Colon (tissue), 2 donors: ENCODE results near the gene FDPS.

Experiments used
- FAIRE-seq: peaks from 2 replicates; lab custom pipeline; 2012; peaks lifted over from hg19 to GRCh38; lab: Jason Lieb, UNC
- donor health status: control.
- donor health status: control.

Gene FDPS

GRCh38 chr1:155308493-155309422 lies at the start of gene FDPS:
FDPS (plus strand) TSS chr1:155308866; CDS start chr1:155309790, 924 bp downstream.
- FAIRE-seq: peak; percentile 57

GRCh38 chr1:155260276-155260675 lies 48.4 kb upstream of the FDPS start:
- no peak for FAIRE-seq

- FAIRE-seq: no peak
Measured at GRCh38 chr1:155261493-155261851, 47.2 kb upstream of the FDPS start.

- FAIRE-seq: no peak
Measured at GRCh38 chr1:155261852-155262673, 46.6 kb upstream of the FDPS start, which contains the start of gene SCAMP3. SCAMP3 (minus strand) TSS chr1:155262360; CDS start chr1:155262151, 209 bp downstream.

- FAIRE-seq: no peak
Measured at GRCh38 chr1:155263067-155263466, 45.6 kb upstream of the FDPS start.

- no peak for FAIRE-seq
Measured at GRCh38 chr1:155266553-155266952, 42.1 kb upstream of the FDPS start.

GRCh38 chr1:155267373-155267772 lies 41.3 kb upstream of the FDPS start:
- FAIRE-seq: no peak

GRCh38 chr1:155268630-155269029 lies 40.0 kb upstream of the FDPS start:
- no peak for FAIRE-seq

GRCh38 chr1:155269381-155269780 lies 39.3 kb upstream of the FDPS start:
- no peak for FAIRE-seq

- no peak for FAIRE-seq
Measured at GRCh38 chr1:155272466-155273342, 36.0 kb upstream of the FDPS start.

- FAIRE-seq: no peak
Measured at GRCh38 chr1:155273343-155274245, 35.1 kb upstream of the FDPS start, which contains the start of gene CLK2. CLK2 (minus strand) TSS chr1:155273504; CDS start chr1:155270977, 2,527 bp downstream.

GRCh38 chr1:155277070-155277901 lies 31.4 kb upstream of the FDPS start, which contains the start of gene HCN3:
HCN3 (plus strand) TSS chr1:155277463; CDS start chr1:155277591, 128 bp downstream.
- no peak for FAIRE-seq

GRCh38 chr1:155277902-155278688 lies 30.6 kb upstream of the FDPS start:
- no peak for FAIRE-seq

GRCh38 chr1:155278689-155279160 lies 29.9 kb upstream of the FDPS start:
- FAIRE-seq: no peak

- FAIRE-seq: no peak
Measured at GRCh38 chr1:155279268-155279667, 29.4 kb upstream of the FDPS start.

GRCh38 chr1:155282488-155283091 lies 26.1 kb upstream of the FDPS start:
- no peak for FAIRE-seq

- FAIRE-seq: no peak
Measured at GRCh38 chr1:155284476-155284875, 24.2 kb upstream of the FDPS start.

- no peak for FAIRE-seq
Measured at GRCh38 chr1:155285063-155285462, 23.6 kb upstream of the FDPS start.
